Nephron (organoid): Measurements from ENCODE around the gene TBCK.

ENCODE experiments used
- H3K27ac Mint-ChIP-seq, 3 experiments: 2 replicates each; pipeline ENCODE4 v1.8.0; 2020; ENCODE audit warnings: mixed read lengths in 3 of 3, mild to moderate bottlenecking in 2 of 3, moderate library complexity in 1 of 3
- H3K27me3 Mint-ChIP-seq: 2 replicates; pipeline ENCODE4 v1.8.0; 2021; ENCODE audit warnings: low read depth, mild to moderate bottlenecking, moderate library complexity, mixed read lengths
- H3K36me3 Mint-ChIP-seq: 2 replicates; pipeline ENCODE4 v1.8.0; 2020; ENCODE audit warnings: low read depth, mixed read lengths
- H3K4me1 Mint-ChIP-seq: 2 replicates; pipeline ENCODE4 v1.8.0; 2020; ENCODE audit warnings: mixed read lengths
- H3K4me3 Mint-ChIP-seq, 3 experiments: 2 replicates each; pipeline ENCODE4 v1.8.0; 2020; ENCODE audit warnings: mild to moderate bottlenecking in 3 of 3, mixed read lengths in 3 of 3, moderate library complexity in 2 of 3
- H3K9me3 Mint-ChIP-seq: 2 replicates; pipeline ENCODE4 v1.8.0; 2020; ENCODE audit warnings: mixed read lengths
- CTCF ChIP-seq, 3 experiments: fragments of 200-600 bp; sonication (generic); IDR thresholded peaks; one replicate each; pipeline ENCODE4 v1.5.0; 2021; ENCODE audit warnings: antibody characterized with exemption in 3 of 3; ENCODE audit not compliant: unreplicated experiment in 3 of 3

TBCK gene

GRCh38 chr4:106165351-106166010 lies 150.5 kb downstream of the TBCK start:
- peaks cover 63% of the 10 kb centered on the region for H3K36me3 Mint-ChIP-seq
- no peaks in the 10 kb centered on the region for H3K27me3 Mint-ChIP-seq
- H3K27ac Mint-ChIP-seq = peak overlapping the region; percentile 65 to 94 (median 71)
- peaks cover 8% of the 10 kb centered on the region for H3K4me1 Mint-ChIP-seq
- no peak for TF ChIP-seq CTCF (IDR thresholded peaks at IDR 0.05; ENCODE audit: unreplicated experiment in 3 of 3)
- H3K4me3 Mint-ChIP-seq = no peak overlapping the region
- H3K9me3 Mint-ChIP-seq = peaks cover 25% of the 10 kb centered on the region

DNA sequence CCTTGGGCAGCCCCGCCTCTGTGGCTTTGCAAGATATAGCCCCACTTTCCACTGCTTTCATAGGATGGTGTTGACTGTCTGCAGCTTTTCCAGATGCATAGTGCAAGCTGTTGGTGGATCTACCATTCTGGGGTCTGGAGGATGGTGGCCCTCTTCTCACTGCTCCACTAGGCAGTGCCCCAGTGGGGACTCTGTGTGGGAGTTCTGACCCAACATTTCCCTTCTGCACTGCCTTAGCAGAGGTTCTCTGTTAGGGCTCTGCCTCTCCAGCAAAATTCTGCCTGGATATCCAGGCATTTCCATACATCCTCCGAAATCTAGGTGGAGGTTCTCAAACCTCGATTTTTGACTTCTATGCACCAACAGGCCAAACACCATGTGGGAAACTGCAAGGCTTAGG lies 153.7 kb downstream of the TBCK start:
- Mint-ChIP-seq H3K9me3 (peaks cover 23% of the 10 kb centered on the region), H3K27ac (no peak overlapping the region), H3K4me1 (peaks cover 15% of the 10 kb centered on the region), H3K4me3 (no peak overlapping the region), H3K27me3 (no peaks in the 10 kb centered on the region), H3K36me3 (peaks cover 66% of the 10 kb centered on the region)
- no peak for TF ChIP-seq CTCF (IDR thresholded peaks at IDR 0.05; ENCODE audit: unreplicated experiment in 3 of 3)

- Mint-ChIP-seq H3K4me1 (peaks cover 12% of the 10 kb centered on the region), H3K4me3 (no peak overlapping the region), H3K36me3 (peaks cover 81% of the 10 kb centered on the region), H3K9me3 (peaks cover 23% of the 10 kb centered on the region), H3K27me3 (no peaks in the 10 kb centered on the region), H3K27ac (no peak overlapping the region)
- TF ChIP-seq CTCF (IDR thresholded peaks at IDR 0.05; ENCODE audit: unreplicated experiment in 3 of 3) = no peak
Measured at GRCh38 chr4:106160560-106160959, 155.4 kb downstream of the TBCK start.

DNA sequence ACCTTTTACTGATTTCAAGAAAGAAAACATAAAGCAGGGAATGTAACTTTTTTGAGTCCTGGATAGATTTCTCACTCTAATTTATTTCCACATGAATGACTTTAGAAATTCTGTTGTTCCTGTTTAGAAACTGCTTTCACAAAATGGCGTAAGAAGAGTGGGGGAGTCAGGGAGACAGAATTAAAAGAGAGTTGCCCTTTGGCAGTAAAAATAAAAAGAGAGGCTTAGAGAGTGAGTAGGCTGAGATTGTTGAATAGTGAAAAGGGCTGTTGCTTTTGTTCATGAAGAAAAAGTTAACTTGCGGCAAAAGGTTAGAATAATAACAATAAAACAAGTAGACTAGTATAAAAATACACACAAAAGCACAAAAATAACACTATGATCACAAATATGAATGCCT lies 166.1 kb downstream of the TBCK start:
- H3K36me3 Mint-ChIP-seq = peaks cover 75% of the 10 kb centered on the region
- no peak overlapping the region for H3K4me3 Mint-ChIP-seq
- no peak for TF ChIP-seq CTCF (IDR thresholded peaks at IDR 0.05; ENCODE audit: unreplicated experiment in 3 of 3)
- peak overlapping the region; percentile 58 to 87 (median 62) for H3K27ac Mint-ChIP-seq
- no peaks in the 10 kb centered on the region for H3K4me1 Mint-ChIP-seq
- peaks cover 30% of the 10 kb centered on the region for H3K9me3 Mint-ChIP-seq
- H3K27me3 Mint-ChIP-seq = no peaks in the 10 kb centered on the region

GRCh38 chr4:106149026-106149425 lies 167.0 kb downstream of the TBCK start:
- no peaks in the 10 kb centered on the region for H3K4me1 Mint-ChIP-seq
- H3K27ac Mint-ChIP-seq = peak overlapping the region in 2 of 3 experiments; percentile 71 to 87
- peaks cover 31% of the 10 kb centered on the region for H3K9me3 Mint-ChIP-seq
- no peaks in the 10 kb centered on the region for H3K27me3 Mint-ChIP-seq
- peaks cover 70% of the 10 kb centered on the region for H3K36me3 Mint-ChIP-seq
- TF ChIP-seq CTCF (IDR thresholded peaks at IDR 0.05; ENCODE audit: unreplicated experiment in 3 of 3) = no peak
- H3K4me3 Mint-ChIP-seq = no peak overlapping the region

DNA sequence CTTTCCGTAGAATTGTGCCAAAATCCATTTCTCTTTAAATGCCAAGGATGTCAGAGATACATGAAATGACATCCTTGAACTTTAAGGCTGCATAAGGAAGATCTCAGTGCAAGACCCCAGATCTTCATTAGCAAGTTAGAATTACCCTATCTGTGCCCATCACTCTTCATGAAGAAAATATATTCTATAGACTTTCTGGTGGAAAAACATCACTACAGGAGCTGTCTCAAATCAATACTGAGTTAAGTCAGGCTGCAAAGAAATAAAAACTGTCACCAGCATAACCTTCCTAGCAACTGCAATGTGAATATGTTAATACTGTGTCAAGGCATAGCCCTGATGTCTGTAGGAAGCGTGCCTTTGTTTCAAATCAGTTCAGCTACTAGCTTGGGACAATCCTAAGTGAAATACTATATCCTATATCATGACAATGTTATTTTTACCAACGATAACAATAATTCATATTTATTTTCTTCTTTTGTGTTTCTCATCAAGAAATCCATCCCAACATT lies 173.3 kb downstream of the TBCK start:
- H3K4me3 Mint-ChIP-seq = no peak overlapping the region
- H3K36me3 Mint-ChIP-seq = peaks cover 29% of the 10 kb centered on the region
- H3K27me3 Mint-ChIP-seq = no peaks in the 10 kb centered on the region
- TF ChIP-seq CTCF (IDR thresholded peaks at IDR 0.05; ENCODE audit: unreplicated experiment in 3 of 3) = no peak
- no peaks in the 10 kb centered on the region for H3K4me1 Mint-ChIP-seq
- no peak overlapping the region for H3K27ac Mint-ChIP-seq
- H3K9me3 Mint-ChIP-seq = peaks cover 16% of the 10 kb centered on the region
